GM12873 (cell line): ENCODE data around the gene CDK6.

ENCODE experiments used
- TF ChIP-seq, protein P1 (sequence below): IDR thresholded peaks from 2 replicates; pipeline ENCODE4 v1.5.1; 2012; ENCODE audit warnings: low read depth, mild to moderate bottlenecking, moderate library complexity, low read length, control low read depth; ENCODE audit not compliant: insufficient read depth; ENCODE audit errors: missing control alignments

CDK6 gene

DNA sequence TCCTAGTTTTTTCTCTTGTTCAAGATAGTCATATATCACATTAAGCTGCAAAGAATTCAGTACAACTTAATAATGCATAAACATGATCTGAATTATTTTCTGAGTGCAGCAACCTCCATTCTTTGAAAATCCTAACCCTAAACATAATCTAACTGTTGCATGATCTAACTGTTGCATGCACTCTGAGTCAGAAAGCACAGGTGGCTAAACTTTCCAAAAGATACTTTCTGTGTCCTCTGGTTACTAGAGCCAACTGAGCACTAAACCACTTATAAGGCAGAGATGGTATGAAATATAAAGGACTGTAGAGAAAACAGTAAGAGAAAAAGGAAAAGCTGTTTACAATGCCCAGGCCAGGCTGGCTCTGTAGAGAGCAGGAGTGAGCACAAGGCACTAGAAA lies 223.2 kb downstream of the CDK6 start:
- TF ChIP-seq, protein P1, sequence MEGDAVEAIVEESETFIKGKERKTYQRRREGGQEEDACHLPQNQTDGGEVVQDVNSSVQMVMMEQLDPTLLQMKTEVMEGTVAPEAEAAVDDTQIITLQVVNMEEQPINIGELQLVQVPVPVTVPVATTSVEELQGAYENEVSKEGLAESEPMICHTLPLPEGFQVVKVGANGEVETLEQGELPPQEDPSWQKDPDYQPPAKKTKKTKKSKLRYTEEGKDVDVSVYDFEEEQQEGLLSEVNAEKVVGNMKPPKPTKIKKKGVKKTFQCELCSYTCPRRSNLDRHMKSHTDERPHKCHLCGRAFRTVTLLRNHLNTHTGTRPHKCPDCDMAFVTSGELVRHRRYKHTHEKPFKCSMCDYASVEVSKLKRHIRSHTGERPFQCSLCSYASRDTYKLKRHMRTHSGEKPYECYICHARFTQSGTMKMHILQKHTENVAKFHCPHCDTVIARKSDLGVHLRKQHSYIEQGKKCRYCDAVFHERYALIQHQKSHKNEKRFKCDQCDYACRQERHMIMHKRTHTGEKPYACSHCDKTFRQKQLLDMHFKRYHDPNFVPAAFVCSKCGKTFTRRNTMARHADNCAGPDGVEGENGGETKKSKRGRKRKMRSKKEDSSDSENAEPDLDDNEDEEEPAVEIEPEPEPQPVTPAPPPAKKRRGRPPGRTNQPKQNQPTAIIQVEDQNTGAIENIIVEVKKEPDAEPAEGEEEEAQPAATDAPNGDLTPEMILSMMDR, result no peak

DNA sequence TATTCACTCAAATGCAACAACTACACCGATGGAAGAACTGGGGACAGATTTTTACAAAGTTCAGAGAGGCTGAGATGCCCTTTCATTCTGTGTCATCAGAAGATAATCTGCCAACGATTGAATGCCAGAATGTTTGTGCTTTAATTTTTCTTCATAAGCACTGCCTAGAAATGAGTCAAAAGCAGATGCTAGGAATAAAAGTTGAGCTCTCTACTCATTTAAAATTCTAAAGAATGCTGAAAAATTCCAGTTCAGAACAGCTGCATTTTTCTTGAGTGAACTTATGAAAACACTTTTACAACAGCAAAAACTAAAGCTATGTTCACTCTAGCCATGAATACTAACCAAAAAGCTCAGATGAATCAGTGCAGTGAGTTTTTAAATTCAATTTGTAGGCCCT lies 223.9 kb downstream of the CDK6 start:
- TF ChIP-seq, protein P1, result no peak

DNA sequence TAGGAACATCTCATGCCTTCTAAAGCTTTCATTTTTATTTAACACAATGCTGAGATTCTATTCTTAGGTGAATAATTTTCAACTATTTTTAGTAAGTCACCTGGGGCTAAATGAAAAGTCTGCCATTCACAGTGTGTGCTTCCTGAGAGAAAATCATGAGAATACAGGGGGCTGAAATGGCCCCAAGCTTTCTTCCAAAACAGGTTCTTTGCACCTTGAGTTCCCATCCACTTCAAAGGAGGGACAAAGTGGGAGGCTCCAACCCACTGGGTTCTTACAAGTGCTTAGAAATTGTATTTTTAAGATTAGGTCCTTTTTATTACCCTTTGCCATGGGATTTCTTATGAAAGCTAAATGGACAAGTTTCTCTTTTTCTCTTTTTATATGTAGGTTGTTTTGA lies 224.6 kb downstream of the CDK6 start:
- TF ChIP-seq, protein P1, result no peak

DNA sequence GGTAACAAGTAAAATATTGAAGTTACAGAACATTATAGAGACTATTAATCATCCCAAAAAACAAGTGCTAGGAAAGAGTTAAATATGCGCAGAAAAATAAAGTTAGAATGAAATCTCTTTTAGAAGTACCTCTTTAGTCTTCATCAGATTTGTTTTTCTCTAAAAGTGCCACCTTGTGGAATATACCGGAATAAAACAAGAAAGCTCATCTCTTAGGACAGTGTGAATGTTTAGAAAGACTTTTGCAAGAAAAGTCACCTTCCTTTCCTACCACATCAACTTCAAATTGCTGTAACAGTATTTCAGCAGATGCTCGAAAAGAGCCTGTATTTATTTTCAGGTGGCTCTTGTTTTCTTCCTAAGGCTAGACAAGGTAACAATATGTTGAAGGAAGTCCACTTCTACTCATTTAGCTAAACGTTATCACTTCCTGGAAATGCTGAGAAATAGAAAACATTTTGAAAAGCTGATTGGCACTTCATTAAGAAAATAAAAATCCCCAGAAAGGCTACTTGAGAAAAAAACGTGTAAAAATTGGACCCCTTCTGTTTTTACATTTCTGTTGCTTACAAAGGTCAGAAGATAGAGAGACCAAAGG lies 226.4 kb downstream of the CDK6 start:
- TF ChIP-seq, protein P1, result peak; percentile 35

DNA sequence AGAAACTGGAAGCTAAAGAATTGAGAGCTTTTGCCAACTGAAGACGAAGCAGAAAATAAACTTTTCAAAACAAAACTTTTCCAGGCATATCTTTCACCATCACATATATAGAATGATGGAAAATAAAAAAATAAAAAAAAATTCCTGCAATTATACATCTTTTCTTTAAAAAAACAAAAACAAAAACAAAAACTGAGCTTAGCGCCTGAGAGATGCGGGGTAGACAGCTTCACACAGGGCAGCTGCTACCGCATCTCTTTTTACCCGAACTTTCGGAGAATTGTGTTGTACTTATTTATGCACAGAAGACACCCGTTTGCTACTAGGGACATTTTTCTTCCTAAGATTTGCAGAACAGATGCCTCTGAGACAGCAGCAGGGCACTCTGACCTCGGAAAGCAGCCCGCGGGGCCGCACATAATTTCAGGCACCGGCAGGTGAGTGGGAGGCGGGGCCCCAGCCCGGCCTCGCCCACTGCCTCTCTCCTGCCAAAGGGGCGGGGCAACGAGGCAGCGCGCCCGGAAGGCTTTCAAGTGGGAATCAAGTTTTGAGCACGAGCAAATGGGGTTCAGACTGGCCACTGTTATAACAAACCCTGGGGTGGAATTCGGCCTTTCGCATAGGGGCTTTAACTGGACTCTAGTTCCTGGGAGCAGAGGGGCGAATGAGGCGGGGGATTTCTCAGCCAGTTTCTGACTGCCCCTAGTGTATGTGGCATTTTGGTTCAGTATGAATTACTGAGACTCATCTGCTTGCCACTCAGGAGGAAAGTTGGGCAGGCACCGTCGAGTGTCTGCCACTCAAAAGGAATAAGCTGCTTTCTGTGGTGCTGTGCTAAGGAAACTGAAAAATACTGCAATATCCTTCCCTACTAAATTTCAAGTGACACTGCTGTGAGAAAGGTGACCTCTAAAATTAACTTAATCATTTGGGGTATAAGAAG lies 227.7 kb downstream of the CDK6 start:
- TF ChIP-seq, protein P1, result no peak

DNA sequence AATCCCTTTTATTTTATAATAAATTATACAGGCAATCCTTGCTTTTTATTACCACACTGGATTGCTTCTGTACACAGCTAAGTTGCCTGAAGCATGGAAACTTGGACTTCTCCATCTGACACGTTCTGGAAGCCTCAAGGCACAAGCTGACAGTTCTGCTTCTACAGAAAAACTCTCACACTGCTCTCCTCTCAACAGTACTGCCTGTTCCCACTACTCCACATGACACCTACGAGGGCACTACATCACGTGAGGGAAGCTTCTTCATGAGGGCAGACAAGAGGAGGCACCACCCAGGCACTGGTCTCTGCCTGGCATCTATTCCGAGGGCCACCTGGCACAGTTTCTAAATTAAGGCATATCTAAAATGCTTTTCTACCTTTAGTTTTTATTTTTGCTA lies 229.4 kb downstream of the CDK6 start:
- TF ChIP-seq, protein P1, result no peak

DNA sequence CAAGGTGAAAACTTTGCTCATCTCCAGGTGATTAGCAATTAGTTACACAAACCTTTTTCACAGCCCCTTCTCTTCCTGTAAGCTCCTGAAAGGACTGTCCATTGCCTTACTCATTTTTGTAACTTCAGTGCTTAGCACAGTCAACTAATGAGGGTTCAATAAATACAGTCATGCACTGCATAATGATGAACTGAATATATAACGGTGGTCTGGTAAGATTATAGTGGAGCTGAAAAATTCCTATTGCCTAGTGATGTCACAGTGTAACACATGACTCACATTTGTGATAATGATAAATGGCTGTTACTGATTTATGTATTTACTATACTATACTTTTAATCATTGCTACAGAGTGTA lies 233.3 kb downstream of the CDK6 start:
- TF ChIP-seq, protein P1, result no peak
